Neuronal stem cell (in vitro differentiated cells): ENCODE measurements around the gene PLAC8.
"Not testable (repeated sequence)": the region's sequence is repeated elsewhere in the genome, so short reads cannot be mapped to it uniquely, and the experiment has no call there.

Source experiments
- DNase-seq: peaks from one replicate; pipeline ENCODE4 v3.0.0-alpha.2; 2013; ENCODE audit warnings: low spot score
- H2AFZ ChIP-seq: one replicate; pipeline ENCODE4 v1.6.1; 2013; ENCODE audit warnings: mild to moderate bottlenecking, low read length, inconsistent platforms
- H2AK5ac ChIP-seq: 2 replicates; pipeline ENCODE4 v1.6.1; 2013; ENCODE audit warnings: low read depth, mild to moderate bottlenecking, inconsistent platforms, low read length, moderate library complexity, mixed read lengths
- H2BK120ac ChIP-seq: 2 replicates; pipeline ENCODE4 v1.6.1; 2013; ENCODE audit warnings: low read depth, mild to moderate bottlenecking, inconsistent platforms, low read length, moderate library complexity, mixed read lengths
- H2BK12ac ChIP-seq: one replicate; pipeline ENCODE4 v1.6.1; 2013; ENCODE audit warnings: low read length, inconsistent platforms
- H2BK15ac ChIP-seq: 2 replicates; pipeline ENCODE4 v1.6.1; 2013; ENCODE audit warnings: mild to moderate bottlenecking, low read length, inconsistent platforms, mixed read lengths
- H2BK5ac ChIP-seq: one replicate; pipeline ENCODE4 v1.6.1; 2013; ENCODE audit warnings: inconsistent platforms, mild to moderate bottlenecking, low read length, moderate library complexity
- H3K14ac ChIP-seq: one replicate; pipeline ENCODE4 v1.6.1; 2013; ENCODE audit warnings: low read length, inconsistent platforms
- H3K18ac ChIP-seq: 2 replicates; pipeline ENCODE4 v1.6.1; 2013; ENCODE audit warnings: low read length, inconsistent platforms
- H3K23ac ChIP-seq: 2 replicates; pipeline ENCODE4 v1.6.1; 2013; ENCODE audit warnings: low read depth, mild to moderate bottlenecking, mixed read lengths, low read length, inconsistent platforms; ENCODE audit not compliant: poor library complexity
- H3K27ac ChIP-seq: replicated peaks from 3 replicates; pipeline ENCODE4 v1.5.1; 2013; ENCODE audit warnings: low read length, inconsistent platforms
- H3K27me3 ChIP-seq, 3 experiments: 2 replicates each; pipeline ENCODE4 v1.6.1; 2013; ENCODE audit warnings: low read length in 3 of 3, mild to moderate bottlenecking in 2 of 3, inconsistent platforms in 1 of 3, low read depth in 1 of 3, mixed read lengths in 1 of 3, moderate library complexity in 1 of 3; ENCODE audit not compliant: control insufficient read depth in 3 of 3, insufficient read depth in 3 of 3
- H3K36me3 ChIP-seq, 2 donors: replicated peaks in 1 of 2; 2 replicates each; pipeline ENCODE4 v1.6.1; 2013; ENCODE audit warnings: low read length in 2 of 2; ENCODE audit not compliant: control insufficient read depth in 2 of 2, insufficient read depth in 2 of 2
- H3K4ac ChIP-seq: 2 replicates; pipeline ENCODE4 v1.6.1; 2013; ENCODE audit warnings: inconsistent platforms, mild to moderate bottlenecking, low read length, moderate library complexity
- H3K4me1 ChIP-seq, 2 donors: 1 replicate in 1 of 2; 2 replicates in 1 of 2; pipeline ENCODE4 v1.6.1; 2013; ENCODE audit warnings: low read length in 2 of 2, low read depth in 1 of 2; ENCODE audit not compliant: control insufficient read depth in 2 of 2, insufficient read depth in 1 of 2
- H3K4me2 ChIP-seq: one replicate; pipeline ENCODE4 v1.6.1; 2013; ENCODE audit warnings: mild to moderate bottlenecking, low read length, inconsistent platforms; ENCODE audit not compliant: insufficient read depth, poor library complexity, severe bottlenecking
- H3K4me3 ChIP-seq, 2 donors: 2 replicates each; pipeline ENCODE4 v1.5.1; 2013; ENCODE audit warnings: low read length in 2 of 2, mild to moderate bottlenecking in 2 of 2, inconsistent platforms in 1 of 2, moderate library complexity in 1 of 2
- H3K79me1 ChIP-seq: one replicate; pipeline ENCODE4 v1.6.1; 2013; ENCODE audit warnings: low read depth, mild to moderate bottlenecking, inconsistent platforms, low read length, moderate library complexity
- H3K9ac ChIP-seq: one replicate; pipeline ENCODE4 v1.6.1; 2013; ENCODE audit warnings: mild to moderate bottlenecking, low read depth, low read length, inconsistent platforms; ENCODE audit not compliant: poor library complexity
- H3K9me3 ChIP-seq, 2 donors: replicated peaks in 1 of 2; 2 replicates each; pipeline versions ENCODE3 to v1.6.1; 2013; ENCODE audit warnings: low read length in 2 of 2, mild to moderate bottlenecking in 2 of 2, inconsistent platforms in 1 of 2, low read depth in 1 of 2, mixed read lengths in 1 of 2, moderate library complexity in 1 of 2; ENCODE audit not compliant: control insufficient read depth in 2 of 2, insufficient read depth in 1 of 2
- H4K8ac ChIP-seq: one replicate; pipeline ENCODE4 v1.6.1; 2013; ENCODE audit warnings: low read depth, mild to moderate bottlenecking, inconsistent platforms, low read length, moderate library complexity
- H4K91ac ChIP-seq: one replicate; pipeline ENCODE4 v1.6.1; 2013; ENCODE audit warnings: low read length, low read depth, mild to moderate bottlenecking, inconsistent platforms; ENCODE audit not compliant: poor library complexity
- WGBS, 2 donors: extraction: QIAGEN DNeasy Blood & Tissue Kit; methylation state at CpG; one replicate each; pipeline ENCODE4 v1.1.7; 2013; ENCODE audit warnings: missing lambda C conversion rate in 2 of 2, mixed read lengths in 1 of 2; ENCODE audit not compliant: insufficient read length in 2 of 2, insufficient replicate concordance in 1 of 2; ENCODE audit errors: extremely low coverage in 2 of 2; 5-methylcytosine and 5-hydroxymethylcytosine counted together

PLAC8 gene

GRCh38 chr4:83048781-83049180 lies 65.7 kb downstream of the PLAC8 start:
- no CpG with 5 or more reads among the region's 8 CpGs for WGBS, 2 donors

DNA sequence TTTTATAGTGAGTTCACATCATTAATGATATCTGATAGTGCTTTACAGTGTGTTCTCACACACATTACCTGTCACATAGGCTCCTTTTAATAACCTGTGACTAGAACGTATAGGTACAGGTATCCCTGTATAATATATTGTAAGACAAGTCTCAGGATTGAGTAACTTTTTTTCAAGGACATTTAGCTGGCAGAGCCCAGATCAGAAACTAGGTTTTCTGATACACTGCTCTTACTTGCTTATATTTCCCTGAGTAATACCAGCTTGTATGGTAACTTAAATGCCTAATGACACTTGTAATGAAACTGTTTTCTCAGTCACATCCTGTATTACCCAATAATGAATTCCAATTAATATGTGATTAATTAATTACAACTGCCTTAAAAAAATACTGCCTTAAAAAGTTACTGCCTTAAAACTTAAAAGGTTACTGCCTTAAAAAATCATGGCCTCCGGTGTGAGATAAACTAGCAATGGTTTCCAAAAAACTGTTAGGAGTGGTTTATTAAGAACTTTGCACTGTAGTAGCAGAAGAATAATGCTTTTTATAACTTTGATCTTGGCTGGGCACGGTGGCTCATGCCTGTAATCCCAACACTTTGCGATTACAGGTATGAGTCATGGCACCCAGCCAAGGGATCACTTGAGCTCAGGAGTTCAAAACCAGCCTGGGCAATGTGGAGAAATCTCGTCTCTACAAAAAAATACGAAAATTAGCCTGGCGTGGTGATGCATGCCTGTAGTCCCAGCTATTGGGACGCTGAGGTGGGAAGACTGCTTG lies 67.6 kb downstream of the PLAC8 start:
- WGBS, 2 donors, result no CpG with 5 or more reads among the region's 8 CpGs
- no peaks in the 10 kb centered on the region for H3K4me1 ChIP-seq

More at GRCh38 chr4:83048781-83049180, 65.7 kb downstream of the PLAC8 start:
- not testable (repeated sequence) for DNase-seq, H3K27me3 ChIP-seq, H2BK5ac ChIP-seq, H3K79me1 ChIP-seq, H3K27ac ChIP-seq, H2AFZ ChIP-seq, H3K9ac ChIP-seq, H2BK12ac ChIP-seq, H2BK120ac ChIP-seq, H3K23ac ChIP-seq, H3K9me3 ChIP-seq, H3K4me3 ChIP-seq, H2AK5ac ChIP-seq, H4K8ac ChIP-seq, H3K18ac ChIP-seq, H2BK15ac ChIP-seq, H3K4ac ChIP-seq, H3K4me2 ChIP-seq, H3K14ac ChIP-seq, H3K4me1 ChIP-seq, H4K91ac ChIP-seq
- H3K36me3 ChIP-seq, result peaks cover 11 to 59% of the 10 kb centered on the region in 2 donors

DNA sequence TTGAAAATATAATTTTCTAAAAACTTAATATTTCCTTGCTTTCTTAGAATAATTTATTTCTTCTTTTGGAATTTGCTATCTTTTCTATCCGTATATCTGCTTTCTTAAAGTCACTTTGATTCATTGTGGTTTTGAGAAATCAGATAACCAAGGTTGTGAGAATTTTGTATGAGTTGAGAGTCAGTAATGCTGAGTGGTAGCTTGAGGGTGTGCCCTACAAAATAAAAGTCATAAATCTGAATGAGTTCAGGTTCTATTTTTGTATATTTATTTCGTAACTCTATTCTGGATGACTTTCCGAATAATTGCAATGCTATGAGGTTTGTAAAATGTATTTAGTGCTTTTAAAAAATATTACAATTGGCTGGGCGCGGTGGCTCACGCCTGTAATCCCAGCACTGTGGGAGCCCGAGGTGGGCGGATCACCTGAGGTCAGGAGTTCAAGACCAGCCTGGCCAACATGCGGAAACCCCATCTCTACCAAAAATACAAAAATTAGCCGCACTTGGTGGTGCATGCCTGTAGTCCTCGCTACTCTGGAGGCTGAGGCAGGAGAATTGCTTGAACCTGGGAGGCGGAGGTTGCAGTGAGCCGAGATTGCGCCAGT lies 70.6 kb downstream of the PLAC8 start:
- Histone ChIP-seq H3K9ac (no peak overlapping the region), H4K8ac (no peak overlapping the region), H3K4ac (no peak overlapping the region), H4K91ac (no peak overlapping the region), H3K23ac (no peak overlapping the region), H2AK5ac (no peak overlapping the region), H2BK5ac (no peak overlapping the region), H3K36me3 (peaks cover 0 to 21% of the 10 kb centered on the region in 2 donors), H2BK12ac (no peak overlapping the region), H3K4me1 (no peaks in the 10 kb centered on the region), H3K4me3 (no peak overlapping the region), H3K4me2 (no peak overlapping the region), H2BK120ac (no peak overlapping the region), H2AFZ (no peak overlapping the region), H3K14ac (no peak overlapping the region), H3K27me3 (no peaks in the 10 kb centered on the region), H3K79me1 (no peaks in the 10 kb centered on the region), H3K18ac (no peak overlapping the region), H2BK15ac (no peak overlapping the region), H3K9me3 (no peaks in the 10 kb centered on the region), H3K27ac (no peak overlapping the region)
- DNase-seq, result no peak
- no CpG with 5 or more reads among the region's 14 CpGs for WGBS, 2 donors

More for the DNA sequence above, 67.6 kb downstream of the PLAC8 start:
- no peak for DNase-seq
- H3K14ac ChIP-seq, result no peak overlapping the region
- no peak overlapping the region for H3K4me2 ChIP-seq
- H4K8ac ChIP-seq, result no peak overlapping the region
- no peak overlapping the region for H2AFZ ChIP-seq
- H2BK15ac ChIP-seq, result no peak overlapping the region
- H3K27ac ChIP-seq, result no peak overlapping the region
- no peak overlapping the region for H2BK120ac ChIP-seq
- no peak overlapping the region for H4K91ac ChIP-seq
- no peak overlapping the region for H3K23ac ChIP-seq
- H3K4ac ChIP-seq, result no peak overlapping the region
- no peak overlapping the region for H3K9ac ChIP-seq
- no peak overlapping the region for H2AK5ac ChIP-seq
- H2BK12ac ChIP-seq, result no peak overlapping the region
- H3K18ac ChIP-seq, result no peak overlapping the region
- no peak overlapping the region for H2BK5ac ChIP-seq
- H3K9me3 ChIP-seq, result no peaks in the 10 kb centered on the region
- H3K27me3 ChIP-seq, result no peaks in the 10 kb centered on the region
- no peak overlapping the region for H3K4me3 ChIP-seq
- H3K36me3 ChIP-seq, result peaks cover 8 to 44% of the 10 kb centered on the region in 2 donors
- peaks cover 2% of the 10 kb centered on the region for H3K79me1 ChIP-seq

- H3K9me3 ChIP-seq, H3K23ac ChIP-seq: not testable (repeated sequence)
Observed at GRCh38 chr4:83043157-83043556, 71.4 kb downstream of the PLAC8 start.

More at GRCh38 chr4:83043157-83043556, 71.4 kb downstream of the PLAC8 start:
- H3K9ac ChIP-seq, H4K8ac ChIP-seq, H2BK120ac ChIP-seq, H3K27me3 ChIP-seq, H2AFZ ChIP-seq, H3K4me2 ChIP-seq, H2BK15ac ChIP-seq, H2BK12ac ChIP-seq, H2AK5ac ChIP-seq, H2BK5ac ChIP-seq, H3K18ac ChIP-seq, H3K4ac ChIP-seq, H3K14ac ChIP-seq, H3K27ac ChIP-seq, DNase-seq, H3K4me3 ChIP-seq, H3K4me1 ChIP-seq, H3K79me1 ChIP-seq, H4K91ac ChIP-seq: not testable (repeated sequence)
- peaks cover 0 to 20% of the 10 kb centered on the region in 2 donors for H3K36me3 ChIP-seq
- WGBS, 2 donors, result no CpG with 5 or more reads among the region's 2 CpGs
